Gastroesophageal sphincter (tissue), 4 donors: ENCODE results near the gene RNF125. TPM values are rescaled to one million over a fixed set of nuclear protein-coding genes. Genes with fewer than 3 reads are reported as not detected.

Source experiments
- ATAC-seq: fragments of 150-250 bp; one replicate; pipeline ENCODE4 v1.9.1; 2016; ENCODE audit warnings: mild to moderate bottlenecking, moderate library complexity
- H3K27ac ChIP-seq, 4 donors: fragments of 200-600 bp; sonication (generic) in 3 of 4; 1 replicate in 3 of 4; 2 replicates in 1 of 4; pipeline ENCODE4 v1.5.1; 2016 to 2019
- H3K27me3 ChIP-seq: fragments of 200-600 bp; sonication (generic); one replicate; pipeline ENCODE4 v1.5.1; 2019
- H3K36me3 ChIP-seq, 2 donors: fragments of 200-600 bp; sonication (generic); one replicate each; pipeline ENCODE4 v1.5.1; 2019; ENCODE audit warnings: control low read depth in 1 of 2
- H3K4me1 ChIP-seq, 3 donors: fragments of 200-600 bp; sonication (generic); 1 replicate in 2 of 3; 2 replicates in 1 of 3; pipeline ENCODE4 v1.5.1; 2016 to 2019; ENCODE audit warnings: control low read depth in 2 of 3
- H3K4me3 ChIP-seq, 2 donors: fragments of 200-600 bp; sonication (generic); one replicate each; pipeline ENCODE4 v1.5.1; 2019; ENCODE audit warnings: mild to moderate bottlenecking in 1 of 2, moderate library complexity in 1 of 2
- H3K9me3 ChIP-seq, 3 donors: fragments of 200-600 bp; sonication (generic); one replicate each; pipeline ENCODE4 v1.5.1; 2017 to 2019; ENCODE audit warnings: control low read depth in 2 of 3
- CTCF ChIP-seq, 4 experiments: fragments of 200-600 bp in 2 of 4; fragments of 450-650 bp in 2 of 4; sonication (generic) in 1 of 4; IDR thresholded peaks; one replicate each; pipeline ENCODE4 v1.5.1; 2017 to 2019; ENCODE audit warnings: antibody characterized with exemption in 4 of 4, mild to moderate bottlenecking in 2 of 4, moderate library complexity in 2 of 4
- EP300 ChIP-seq: sonication (generic); formaldehyde crosslinking; IDR thresholded peaks from one replicate; pipeline ENCODE4 v1.6.1; 2017; ENCODE audit warnings: antibody characterized with exemption, mild to moderate bottlenecking
- POLR2A ChIP-seq, 2 donors: fragments of 450-650 bp; IDR thresholded peaks; one replicate each; pipeline ENCODE4 v1.6.1; 2017; ENCODE audit warnings: antibody characterized with exemption in 2 of 2, mild to moderate bottlenecking in 2 of 2, moderate library complexity in 1 of 2
- POLR2AphosphoS5 ChIP-seq: sonication (generic); formaldehyde crosslinking; IDR thresholded peaks from one replicate; pipeline ENCODE4 v1.6.1; 2017; ENCODE audit warnings: antibody characterized with exemption
- WGBS, 2 donors: methylation state at CpG; one replicate each; pipeline ENCODE4 v1.1.5; 2018; ENCODE audit warnings: low coverage in 1 of 2; 5-methylcytosine and 5-hydroxymethylcytosine counted together
- total RNA-seq, 4 donors: library from RNA; depleted of rRNA; stranded (reverse); fragments of >200 nt; gene quantifications; one replicate each; pipeline ENCODE4 v1.1.0, GENCODE V29; 2016

RNF125 gene
- total RNA-seq, 4 donors from 2014 or later = 1.7 to 5.2 (median 3.1) TPM

GRCh38 chr18:32093102-32093511, 74.5 kb downstream of the RNF125 start:
- H3K36me3 ChIP-seq = peaks cover 0 to 7% of the 10 kb centered on the region in 2 donors
- H3K27ac ChIP-seq = peak overlapping the region; percentile 99 to 100 (median 100)
- H3K27me3 ChIP-seq = no peaks in the 10 kb centered on the region
- no peaks in the 10 kb centered on the region for H3K9me3 ChIP-seq
- H3K4me3 ChIP-seq = peak overlapping the region; percentile 58 to 90
- H3K4me1 ChIP-seq = peaks cover 0 to 58% (median 4%) of the 10 kb centered on the region in 3 donors
- WGBS, 2 donors = 0 to 2% methylated on average over 5 to 15 of the region's 32 CpGs
- no peak for TF ChIP-seq POLR2AphosphoS5
- no peak for TF ChIP-seq POLR2A (IDR thresholded peaks at IDR 0.05)
- no peak for TF ChIP-seq EP300
- no peak for TF ChIP-seq CTCF (IDR thresholded peaks at IDR 0.05)
- ATAC-seq = peak; percentile 3

GRCh38 chr18:32093523-32093922, 74.9 kb downstream of the RNF125 start:
- peak overlapping the region; percentile 99 to 100 (median 100) for H3K27ac ChIP-seq
- peaks cover 0 to 61% (median 4%) of the 10 kb centered on the region in 3 donors for H3K4me1 ChIP-seq
- WGBS, 2 donors = 5 to 7% methylated on average over 4 to 7 of the region's 7 CpGs
- no peaks in the 10 kb centered on the region for H3K27me3 ChIP-seq
- peak overlapping the region; percentile 58 to 90 for H3K4me3 ChIP-seq
- H3K36me3 ChIP-seq = peaks cover 0 to 7% of the 10 kb centered on the region in 2 donors
- TF ChIP-seq POLR2AphosphoS5 (no peak), EP300 (no peak), CTCF (IDR thresholded peaks at IDR 0.05) (no peak), POLR2A (IDR thresholded peaks at IDR 0.05) (no peak)
- no peaks in the 10 kb centered on the region for H3K9me3 ChIP-seq
- ATAC-seq = no peak

- no peaks in the 10 kb centered on the region for H3K9me3 ChIP-seq
- no peak overlapping the region for H3K27ac ChIP-seq
- ATAC-seq = no peak
- peaks cover 0 to 7% of the 10 kb centered on the region in 2 donors for H3K36me3 ChIP-seq
- H3K4me1 ChIP-seq = peaks cover 0 to 74% (median 4%) of the 10 kb centered on the region in 3 donors
- WGBS, 2 donors = 76 to 86% methylated on average over 7 of the region's 7 CpGs
- H3K4me3 ChIP-seq = no peak overlapping the region
- no peaks in the 10 kb centered on the region for H3K27me3 ChIP-seq
- no peak for TF ChIP-seq CTCF (IDR thresholded peaks at IDR 0.05)
- no peak for TF ChIP-seq EP300
- no peak for TF ChIP-seq POLR2AphosphoS5
- TF ChIP-seq POLR2A (IDR thresholded peaks at IDR 0.05) = no peak
These were observed 76.7 kb downstream of the RNF125 start for GRCh38 chr18:32095192-32095899.

GRCh38 chr18:32095900-32096229, 77.2 kb downstream of the RNF125 start:
- Histone ChIP-seq H3K9me3 (no peaks in the 10 kb centered on the region), H3K27ac (no peak overlapping the region), H3K4me1 (peaks cover 0 to 73% (median 4%) of the 10 kb centered on the region in 3 donors), H3K4me3 (no peak overlapping the region), H3K27me3 (no peaks in the 10 kb centered on the region), H3K36me3 (peaks cover 0 to 7% of the 10 kb centered on the region in 2 donors)
- ATAC-seq = no peak
- no peak for TF ChIP-seq POLR2AphosphoS5
- TF ChIP-seq CTCF (IDR thresholded peaks at IDR 0.05) = no peak
- no peak for TF ChIP-seq POLR2A (IDR thresholded peaks at IDR 0.05)
- no peak for TF ChIP-seq EP300
- WGBS, 2 donors = 80 to 81% methylated on average over 4 of the region's 4 CpGs

- H3K4me1 ChIP-seq = peaks cover 0 to 66% (median 4%) of the 10 kb centered on the region in 3 donors
- no peaks in the 10 kb centered on the region for H3K27me3 ChIP-seq
- TF ChIP-seq EP300 (no peak), POLR2AphosphoS5 (no peak), CTCF (IDR thresholded peaks at IDR 0.05) (no peak), POLR2A (IDR thresholded peaks at IDR 0.05) (no peak)
- H3K4me3 ChIP-seq = no peak overlapping the region
- peaks cover 0 to 7% of the 10 kb centered on the region in 2 donors for H3K36me3 ChIP-seq
- no peaks in the 10 kb centered on the region for H3K9me3 ChIP-seq
- WGBS, 2 donors = 77 to 82% methylated on average over 1 of the region's 2 CpGs
- ATAC-seq = no peak
- H3K27ac ChIP-seq = no peak overlapping the region
These were observed 78.3 kb downstream of the RNF125 start for GRCh38 chr18:32096946-32097345.
